ENCODE results near the gene UBR7. TPM values are rescaled to one million over a fixed set of nuclear protein-coding genes. Genes with fewer than 3 reads are reported as not detected.

The UBR7 gene
- total RNA-seq, 1 experiment from 2014 or later: 73.1 TPM

- Histone ChIP-seq H3K9me3 (ENCODE audit: low read depth, low read length, poor library complexity, severe bottlenecking) (no peaks in the 10 kb centered on the region), H3K4me1 (ENCODE audit: insufficient read depth, low read length, poor library complexity, severe bottlenecking) (no peaks in the 10 kb centered on the region), H3K27ac (ENCODE audit: low read depth, low read length, poor library complexity, severe bottlenecking) (no peak overlapping the region), H3K27me3 (replicated peaks; ENCODE audit: insufficient read depth, low read depth, low read length, poor library complexity) (no peaks in the 10 kb centered on the region), H3K36me3 (ENCODE audit: insufficient read depth, low read length, poor library complexity, severe bottlenecking) (no peaks in the 10 kb centered on the region), H3K4me3 (ENCODE audit: low read depth, low read length, poor library complexity, severe bottlenecking) (no peak overlapping the region)
- DNase-seq (ENCODE audit: low spot score): no peak
- no peak for TF ChIP-seq CTCF (conservative IDR thresholded peaks at IDR 0.05; ENCODE audit: low read depth, low read length)
- no peak for TF ChIP-seq EZH2 (IDR thresholded peaks at IDR 0.05; ENCODE audit: borderline replicate concordance, low read depth, low read length, poor library complexity, severe bottlenecking)
- intact Hi-C loops (cut with micrococcal nuclease; ENCODE audit: unreplicated experiment): loop anchor here (10.0 kb wide), 1 partner anchor 334 kb away; no protein-coding TSS in a partner anchor
- BruUV-seq (replicated peaks): no TSS peak
- CTCF ChIA-PET: no interaction called here
- POLR2A ChIA-PET (ENCODE audit: low non-redundant PET): no interaction called here
Measured at GRCh38 chr14:93201155-93201704, 5.8 kb upstream of the UBR7 start.

GRCh38 chr14:93207468-93208308 lies 632 bp downstream of the UBR7 start:
- POLR2A ChIA-PET (ENCODE audit: low non-redundant PET): no interaction called here
- peaks cover 12% of the 10 kb centered on the region for H3K4me1 ChIP-seq (ENCODE audit: insufficient read depth, low read length, poor library complexity, severe bottlenecking)
- no peaks in the 10 kb centered on the region for H3K27me3 ChIP-seq (replicated peaks; ENCODE audit: insufficient read depth, low read depth, low read length, poor library complexity)
- CTCF ChIA-PET: interaction anchor here (1.2 to 2.1 kb wide), 3 partner anchors 11 to 94 kb away, joined by 3 to 10 read pairs (median 3); no protein-coding TSS in a partner anchor
- intact Hi-C loops (cut with micrococcal nuclease; ENCODE audit: unreplicated experiment): loop anchor here (5.0 to 10.0 kb wide), 2 partner anchors 95 to 327 kb away; no protein-coding TSS in a partner anchor
- H3K9me3 ChIP-seq (ENCODE audit: low read depth, low read length, poor library complexity, severe bottlenecking): no peaks in the 10 kb centered on the region
- H3K27ac ChIP-seq (ENCODE audit: low read depth, low read length, poor library complexity, severe bottlenecking): peak overlapping the region; percentile 93
- TF ChIP-seq CTCF (conservative IDR thresholded peaks at IDR 0.05; ENCODE audit: low read depth, low read length) (peak; percentile 39; the same call in 1 of the 2 replicates), EZH2 (IDR thresholded peaks at IDR 0.05; ENCODE audit: borderline replicate concordance, low read depth, low read length, poor library complexity, severe bottlenecking) (no peak)
- peak overlapping the region; percentile 94 for H3K4me3 ChIP-seq (ENCODE audit: low read depth, low read length, poor library complexity, severe bottlenecking)
- BruUV-seq (replicated peaks): no TSS peak
- DNase-seq (ENCODE audit: low spot score): peak; percentile 73
- H3K36me3 ChIP-seq (ENCODE audit: insufficient read depth, low read length, poor library complexity, severe bottlenecking): peaks cover 22% of the 10 kb centered on the region

- H3K4me1 ChIP-seq (ENCODE audit: insufficient read depth, low read length, poor library complexity, severe bottlenecking): peaks cover 12% of the 10 kb centered on the region
- no peaks in the 10 kb centered on the region for H3K27me3 ChIP-seq (replicated peaks; ENCODE audit: insufficient read depth, low read depth, low read length, poor library complexity)
- intact Hi-C loops (cut with micrococcal nuclease; ENCODE audit: unreplicated experiment): no loop called here
- no TSS peak for BruUV-seq (replicated peaks)
- no peaks in the 10 kb centered on the region for H3K9me3 ChIP-seq (ENCODE audit: low read depth, low read length, poor library complexity, severe bottlenecking)
- peaks cover 52% of the 10 kb centered on the region for H3K36me3 ChIP-seq (ENCODE audit: insufficient read depth, low read length, poor library complexity, severe bottlenecking)
- TF ChIP-seq EZH2 (IDR thresholded peaks at IDR 0.05; ENCODE audit: borderline replicate concordance, low read depth, low read length, poor library complexity, severe bottlenecking) (no peak), CTCF (conservative IDR thresholded peaks at IDR 0.05; ENCODE audit: low read depth, low read length) (no peak)
- no peak for DNase-seq (ENCODE audit: low spot score)
- no peak overlapping the region for H3K4me3 ChIP-seq (ENCODE audit: low read depth, low read length, poor library complexity, severe bottlenecking)
- no peak overlapping the region for H3K27ac ChIP-seq (ENCODE audit: low read depth, low read length, poor library complexity, severe bottlenecking)
- ChIA-PET POLR2A (ENCODE audit: low non-redundant PET) (no interaction called here), CTCF (no interaction called here)
Measured at GRCh38 chr14:93212432-93212831, 5.4 kb downstream of the UBR7 start.
